Stimulated activated CD8-positive, alpha-beta memory T cell treated with anti-CD3 and anti-CD28 coated beads, Interleukin-4, amount 100 ng/mL, for 1 hour (primary cell): Measurements from ENCODE around the gene OR8B12.

Experiments
- DNase-seq, 2 donors: peaks; one replicate each; pipeline ENCODE4 v3.0.0-alpha.2; 2020; ENCODE audit warnings: low read depth in 2 of 2, low spot score in 1 of 2

The OR8B12 gene, protein sequence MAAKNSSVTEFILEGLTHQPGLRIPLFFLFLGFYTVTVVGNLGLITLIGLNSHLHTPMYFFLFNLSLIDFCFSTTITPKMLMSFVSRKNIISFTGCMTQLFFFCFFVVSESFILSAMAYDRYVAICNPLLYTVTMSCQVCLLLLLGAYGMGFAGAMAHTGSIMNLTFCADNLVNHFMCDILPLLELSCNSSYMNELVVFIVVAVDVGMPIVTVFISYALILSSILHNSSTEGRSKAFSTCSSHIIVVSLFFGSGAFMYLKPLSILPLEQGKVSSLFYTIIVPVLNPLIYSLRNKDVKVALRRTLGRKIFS

GRCh38 chr11:124543554-124543953, at the start of gene OR8B12:
Gene OR8B12 (minus strand): TSS chr11:124543654. CDS start chr11:124543654, 0 bp downstream.
- DNase-seq: no peak

DNA sequence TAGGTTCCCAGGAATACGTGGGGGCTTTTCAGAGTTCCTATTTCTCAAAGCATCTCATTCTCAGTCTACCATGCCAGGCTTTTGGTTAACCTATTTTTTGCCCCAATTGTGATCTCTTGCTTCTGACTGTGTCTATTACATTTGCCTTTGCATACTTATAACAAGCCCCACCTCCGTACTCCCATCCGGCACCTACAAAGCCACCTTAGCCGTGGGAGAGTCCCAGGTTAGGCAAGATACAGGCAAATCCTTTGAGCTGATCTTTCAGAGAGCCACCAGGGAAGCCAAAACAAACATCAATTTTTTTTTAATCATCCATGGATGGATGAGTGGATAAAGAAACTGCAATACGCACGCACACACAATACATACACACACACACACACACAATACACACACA, 49.2 kb upstream of the OR8B12 start:
- DNase-seq: no peak

DNA sequence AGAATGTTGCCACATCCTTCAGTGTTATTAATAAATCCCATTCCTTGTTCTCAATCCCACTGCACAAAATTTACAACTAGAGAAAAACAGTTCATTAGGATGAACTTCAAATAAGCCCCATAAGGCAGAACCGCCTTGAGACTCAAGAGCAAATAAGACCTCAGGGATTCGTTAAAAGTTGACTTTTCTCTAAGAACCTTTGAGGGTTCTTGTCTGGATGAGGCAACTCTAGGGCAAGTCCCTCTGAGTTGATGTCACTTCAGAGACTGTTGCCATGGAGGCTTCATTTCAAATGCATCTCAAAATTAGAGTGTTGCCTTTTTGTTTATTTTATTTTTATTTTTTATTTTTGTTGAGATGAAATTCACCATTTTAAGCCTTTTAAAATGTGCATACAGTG, 48.0 kb upstream of the OR8B12 start:
- DNase-seq: no peak

DNA sequence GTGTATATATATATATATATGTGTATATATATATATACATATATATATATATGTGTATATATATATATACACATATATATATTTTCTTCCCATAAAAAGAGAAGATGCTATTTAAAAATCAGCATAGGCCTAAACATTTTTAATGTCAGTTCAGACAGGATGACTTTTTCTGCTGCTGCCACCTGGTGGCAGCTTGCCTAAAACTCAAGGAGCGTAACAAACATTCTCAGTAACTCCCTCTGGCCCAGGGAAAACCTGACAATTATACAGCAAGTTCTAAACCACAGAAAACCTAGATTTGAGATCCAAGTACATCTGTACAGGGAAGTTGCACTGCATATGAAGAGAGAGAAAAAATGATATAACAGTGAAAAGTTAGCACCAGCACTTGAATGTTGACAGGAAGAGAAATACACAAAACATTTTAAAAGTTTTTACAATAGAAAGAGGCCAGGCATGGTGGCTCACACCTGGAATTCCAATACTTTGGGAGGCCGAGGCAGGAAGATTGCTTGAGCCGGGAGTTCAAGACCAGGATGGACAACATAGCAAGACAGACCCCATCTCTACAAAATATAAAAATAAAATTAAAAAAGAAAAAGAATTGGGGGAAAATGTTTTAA, 42.9 kb upstream of the OR8B12 start:
- DNase-seq: no peak

- no peak for DNase-seq
Observed at GRCh38 chr11:124584681-124585372, 41.4 kb upstream of the OR8B12 start.

DNA sequence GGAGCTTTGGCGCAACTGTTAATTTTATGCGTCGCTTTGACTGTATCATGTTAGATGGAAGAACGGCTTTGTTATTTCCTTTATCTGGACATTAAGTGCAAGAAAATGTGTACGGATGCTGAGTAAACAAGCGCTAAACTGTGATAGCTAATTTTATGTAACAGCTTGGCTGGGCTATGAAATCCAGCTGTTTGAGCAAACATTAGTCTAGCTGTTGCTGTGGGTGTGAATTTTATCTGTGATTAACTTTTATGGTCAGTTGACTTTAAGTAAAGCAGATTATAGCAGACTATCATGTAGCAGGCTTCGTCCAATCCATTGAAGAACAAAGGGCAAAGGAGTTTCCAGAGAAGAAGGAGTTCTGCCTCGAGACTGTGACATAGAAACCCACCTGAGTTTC, 40.3 kb upstream of the OR8B12 start:
- DNase-seq: no peak

GRCh38 chr11:124582565-124582964, 39.1 kb upstream of the OR8B12 start:
- no peak for DNase-seq

DNA sequence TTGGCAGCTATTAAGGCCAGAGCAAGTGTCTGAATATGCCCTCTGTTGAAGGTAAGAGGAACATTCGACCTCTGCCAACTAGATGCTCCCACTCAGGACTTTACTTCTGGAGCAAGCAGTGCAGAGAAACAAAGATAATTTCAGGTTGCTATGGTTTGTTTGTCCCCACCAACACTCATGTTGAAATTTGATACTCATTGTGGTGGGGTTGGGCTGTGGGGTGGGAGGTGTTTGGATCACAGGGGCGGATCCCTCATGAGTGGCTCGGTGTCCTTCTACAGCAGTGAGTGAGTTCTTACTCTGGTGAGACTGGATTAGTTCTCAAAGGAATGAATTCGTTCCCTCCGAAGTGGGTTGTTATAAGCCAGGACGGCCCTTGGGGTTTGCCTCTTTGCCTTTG, 38.4 kb upstream of the OR8B12 start:
- no peak for DNase-seq

DNA sequence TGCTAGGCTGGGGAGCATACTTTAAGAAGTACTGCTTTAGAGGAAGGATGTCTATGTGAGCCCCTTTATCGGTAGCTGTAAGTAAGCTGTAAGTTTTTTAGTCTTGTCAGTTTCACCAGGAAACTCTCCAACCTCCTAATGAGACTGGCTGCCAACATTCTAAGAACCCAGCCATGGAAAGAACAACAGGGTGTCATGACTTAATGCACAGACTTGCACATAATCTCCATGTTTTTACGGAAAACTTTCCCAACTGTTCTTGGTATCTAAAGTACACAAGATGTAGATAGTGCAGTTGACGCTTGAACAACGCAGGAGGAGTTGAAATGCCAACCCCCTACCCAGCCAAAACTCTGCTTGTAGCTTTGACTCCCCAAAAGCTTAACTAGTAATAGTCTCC, 35.3 kb upstream of the OR8B12 start:
- DNase-seq: no peak

- DNase-seq: no peak
Observed at GRCh38 chr11:124577716-124578427, 34.4 kb upstream of the OR8B12 start.

- DNase-seq: no peak
Observed at GRCh38 chr11:124570160-124570559, 26.7 kb upstream of the OR8B12 start.

DNA sequence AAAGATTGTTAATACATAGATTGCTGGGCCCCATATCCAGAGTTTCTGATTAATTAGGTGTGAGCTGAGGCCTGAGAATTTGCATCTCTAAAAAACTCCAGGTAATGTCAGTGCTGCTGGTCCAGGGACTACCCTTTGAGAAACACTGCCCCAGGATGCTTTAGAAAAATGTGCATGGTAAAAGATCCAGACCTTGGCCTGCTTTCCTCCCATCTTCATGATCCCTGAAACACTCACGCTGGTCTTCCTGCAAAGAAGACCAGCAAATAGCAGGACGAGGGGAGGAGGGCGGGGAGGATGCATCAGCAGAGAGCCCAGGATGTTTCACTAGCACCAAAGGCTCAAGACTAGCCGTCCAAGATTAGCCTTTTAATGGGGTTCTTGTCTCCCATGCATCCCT, 26.2 kb upstream of the OR8B12 start, which contains the start of gene OR8A1:
Gene OR8A1, plus strand, starts transcription at position 301 of the 400 bp plus-strand sequence. CDS start 123 bp downstream, outside the sequence.
- no peak for DNase-seq

DNA sequence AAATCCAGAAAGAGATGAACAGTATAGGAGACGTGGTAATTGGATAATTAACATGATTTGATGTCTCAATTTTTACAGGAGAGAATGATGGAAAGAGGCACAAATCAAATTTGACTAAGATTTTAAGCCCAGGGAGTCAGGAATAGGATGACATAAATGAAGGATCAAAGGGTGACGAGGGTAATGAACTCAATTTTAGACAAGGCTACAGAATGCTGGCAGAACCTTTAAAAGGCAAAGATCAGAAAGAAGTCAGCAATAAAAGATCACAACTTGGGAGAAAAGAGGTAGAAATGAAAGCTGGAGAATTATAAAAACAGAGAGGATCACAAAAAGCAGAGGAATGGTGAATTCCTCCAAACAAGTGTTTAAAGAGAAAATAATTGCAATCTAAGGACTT, 13.4 kb upstream of the OR8B12 start:
- DNase-seq: no peak

- DNase-seq: no peak
Observed at GRCh38 chr11:124551987-124552386, 8.5 kb upstream of the OR8B12 start.

DNA sequence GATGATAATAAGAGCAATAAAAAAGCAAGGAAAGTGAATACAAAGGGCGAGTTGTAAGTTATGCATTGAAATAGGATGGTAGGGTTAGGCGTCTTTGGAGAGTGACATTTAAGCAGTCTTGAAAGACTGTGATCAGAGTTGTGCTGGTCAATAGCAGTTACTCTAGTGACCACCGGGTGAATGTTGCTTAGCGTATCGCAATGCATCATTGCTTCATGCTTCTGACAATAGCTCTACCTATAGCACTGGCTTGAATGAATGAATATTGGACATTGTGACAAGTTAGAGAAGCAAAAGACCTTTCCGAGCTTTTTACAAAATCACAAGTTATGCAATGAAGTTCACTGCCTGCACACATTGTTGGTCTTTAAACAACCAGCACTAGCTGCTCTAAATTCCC, 7.7 kb upstream of the OR8B12 start:
- no peak for DNase-seq

- no peak for DNase-seq
Observed at GRCh38 chr11:124543145-124543544, 309 bp downstream of the OR8B12 start.

GRCh38 chr11:124541204-124541603, 2.2 kb downstream of the OR8B12 start:
- no peak for DNase-seq

DNA sequence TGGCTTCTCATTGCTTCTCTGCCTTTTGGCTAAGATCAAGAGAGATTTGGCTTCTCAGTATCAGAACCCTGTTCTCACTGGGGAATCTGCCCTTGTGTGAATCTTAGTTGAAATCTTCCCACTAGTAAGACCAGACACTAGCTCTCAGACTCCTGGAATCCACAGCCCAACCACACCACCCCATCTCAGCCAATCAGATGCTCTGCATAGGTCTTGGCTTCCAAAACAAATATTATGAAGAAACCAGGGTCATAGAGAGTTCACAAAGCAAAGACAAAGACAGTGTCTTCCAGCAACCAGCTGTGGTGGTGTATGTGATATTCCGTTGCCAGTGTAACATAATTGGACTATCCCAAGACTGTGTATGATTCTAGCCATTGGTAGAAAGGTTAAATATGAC, 5.4 kb downstream of the OR8B12 start:
- no peak for DNase-seq

GRCh38 chr11:124536520-124536919, 6.9 kb downstream of the OR8B12 start:
- no peak for DNase-seq

DNA sequence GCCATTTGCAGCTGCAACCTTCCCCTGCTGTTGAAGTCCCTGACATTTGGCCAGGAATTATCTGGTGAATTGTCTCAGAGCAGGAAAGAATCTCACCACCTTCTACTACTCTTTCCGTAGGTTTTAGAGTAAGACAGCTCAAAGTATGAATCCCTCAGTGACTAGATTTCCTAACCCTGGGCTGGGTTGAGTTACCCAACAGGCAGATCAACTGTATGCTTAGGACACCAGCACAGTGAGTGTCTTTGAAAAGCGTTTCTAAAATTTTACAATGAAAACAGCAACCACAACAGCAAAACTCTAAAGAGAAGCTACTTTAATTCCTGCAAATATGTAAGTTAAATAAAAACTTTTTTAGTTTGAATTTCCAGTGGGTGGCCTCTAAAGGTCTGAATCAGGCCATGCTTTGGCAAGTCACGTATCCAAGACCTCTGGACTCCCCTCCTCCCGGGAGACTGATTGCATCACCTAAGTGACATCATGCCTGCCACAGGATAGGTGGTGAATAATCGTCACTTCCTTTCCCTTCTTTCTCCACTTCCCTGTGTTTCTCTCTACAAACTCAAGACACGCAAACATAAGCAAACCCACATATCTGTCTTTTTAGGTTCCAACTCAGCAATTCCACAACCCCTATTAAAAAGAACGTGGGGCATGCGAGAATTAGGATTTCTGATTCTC, 7.8 kb downstream of the OR8B12 start:
- no peak for DNase-seq

- DNase-seq: no peak
Observed at GRCh38 chr11:124534051-124534450, 9.4 kb downstream of the OR8B12 start.
